ENCODE results near the gene CCHCR1. TPM values are rescaled to one million over a fixed set of nuclear protein-coding genes. Genes with fewer than 3 reads are reported as not detected.
A peak's percentile ranks its signal among the peaks of the same experiment; 100 is the strongest.

Gene CCHCR1
- polyA plus RNA-seq, 6 donors from 2014 or later, result 2.6 to 6.1 (median 4.5) TPM

DNA sequence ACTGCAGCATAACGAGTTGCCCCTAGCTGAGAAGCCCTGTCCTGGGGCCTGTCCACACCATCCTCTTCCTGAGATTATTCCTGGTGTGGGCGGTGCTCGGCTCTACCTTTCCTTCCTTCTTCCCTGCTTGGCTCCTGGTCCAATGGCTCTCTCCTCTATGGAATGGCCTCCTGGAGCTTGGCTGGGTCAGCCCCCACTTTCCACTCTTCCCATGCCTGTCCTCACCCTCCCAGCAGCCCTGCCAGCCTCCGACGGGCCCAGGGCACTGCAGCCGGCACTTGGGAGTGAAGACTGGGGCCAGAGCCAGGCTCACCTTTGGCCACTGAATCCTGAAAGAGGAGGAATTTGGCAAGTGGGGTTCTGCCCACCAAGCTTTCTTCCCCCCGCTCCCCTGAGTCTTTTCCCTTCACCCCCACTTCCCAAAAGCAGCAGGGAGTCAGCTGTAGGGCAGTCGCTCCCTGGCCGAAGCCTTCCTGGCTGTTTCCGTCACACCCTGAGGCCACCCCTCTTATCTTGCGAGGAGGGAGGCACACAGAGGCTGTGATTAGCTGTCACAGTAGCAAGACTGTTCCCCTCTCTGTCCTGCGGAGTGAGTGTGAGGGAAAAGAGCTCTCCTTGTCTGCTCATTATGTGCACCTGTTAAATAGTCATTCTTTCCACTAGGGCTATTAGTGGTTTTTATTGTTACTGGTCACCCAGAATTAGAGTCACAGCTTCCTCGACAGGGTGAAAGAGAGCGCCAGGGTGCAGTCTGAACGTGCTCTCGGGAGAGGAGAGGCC is 31.0 kb downstream of the CCHCR1 start:
- H3K4me3 Mint-ChIP-seq, result no peak overlapping the region
- H3K27ac Mint-ChIP-seq, result no peak overlapping the region
- DNase-seq (no peak), ATAC-seq (ENCODE audit: low read depth in 2 of 2) (no peak)
- H3K9me3 Mint-ChIP-seq, result no peaks in the 10 kb centered on the region
- H3K36me3 Mint-ChIP-seq, result no peaks in the 10 kb centered on the region
- peaks cover 4 to 6% (median 4%) of the 10 kb centered on the region in 3 donors for H3K4me1 Mint-ChIP-seq
- H3K27me3 Mint-ChIP-seq, result peaks cover 8 to 36% (median 25%) of the 10 kb centered on the region in 3 donors

DNA sequence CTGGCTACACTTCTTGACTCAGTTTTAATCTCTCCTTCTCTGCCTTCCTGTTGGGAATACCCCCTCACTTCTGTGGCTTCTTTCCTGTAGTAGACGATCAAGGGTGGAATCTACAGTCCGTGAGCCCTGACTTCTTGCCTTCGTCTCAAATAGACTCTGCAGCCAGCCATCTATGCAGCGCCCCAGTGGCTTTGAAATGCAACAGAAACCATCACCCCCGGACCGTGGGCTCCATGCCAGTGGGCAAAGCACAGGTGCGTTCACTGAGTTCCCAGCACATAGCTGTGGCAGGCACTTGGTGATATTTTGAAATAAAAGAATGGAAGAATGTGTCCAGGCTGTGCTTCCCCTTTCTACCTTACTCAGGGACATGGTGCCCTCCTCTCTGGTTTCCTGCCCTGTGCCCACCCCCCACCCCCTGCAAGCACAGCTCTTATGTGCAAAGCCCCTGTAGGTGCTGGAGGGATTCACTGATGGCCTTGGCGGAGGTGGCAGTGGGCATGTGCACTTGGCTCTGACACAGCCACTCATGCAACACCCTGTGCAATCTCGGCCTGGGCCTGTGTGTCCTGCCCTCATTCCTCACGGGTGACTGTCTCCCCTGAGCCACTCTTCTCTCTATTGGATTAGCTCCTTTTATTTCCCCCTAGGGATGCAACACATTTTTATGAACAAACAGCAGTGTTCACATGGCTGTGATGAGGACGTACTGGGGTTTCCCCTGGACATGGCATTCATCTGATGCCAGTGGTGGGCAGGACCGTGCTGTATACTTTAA is 31.8 kb downstream of the CCHCR1 start:
- Mint-ChIP-seq H3K27me3 (peaks cover 8 to 34% (median 25%) of the 10 kb centered on the region in 3 donors), H3K4me3 (no peak overlapping the region), H3K27ac (peak overlapping the region in 1 of 6 donors; percentile 81), H3K9me3 (no peaks in the 10 kb centered on the region), H3K4me1 (peaks cover 4 to 6% (median 4%) of the 10 kb centered on the region in 3 donors), H3K36me3 (no peaks in the 10 kb centered on the region)
- ATAC-seq (ENCODE audit: low read depth in 2 of 2), result no peak
- no peak for DNase-seq

DNA sequence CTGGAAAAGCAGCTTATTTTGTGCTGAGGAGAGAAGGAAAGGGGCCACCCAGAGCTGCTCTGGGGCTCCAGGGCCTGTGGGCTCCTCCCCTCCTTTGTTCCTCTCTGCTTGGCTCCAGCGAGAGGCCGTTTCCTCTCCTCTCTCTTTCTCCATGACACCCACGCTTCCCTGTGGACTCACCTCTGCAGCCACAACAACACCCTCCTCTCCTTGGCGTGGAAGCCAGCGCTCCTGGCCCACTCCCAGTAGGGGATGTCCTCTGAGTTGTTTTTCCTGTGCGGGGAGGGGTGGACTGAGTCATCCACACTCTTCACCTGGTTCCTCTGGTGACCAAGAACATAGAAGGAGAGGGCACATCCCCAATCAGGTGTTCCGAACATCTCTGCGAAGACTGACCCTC is 32.4 kb downstream of the CCHCR1 start:
- peaks cover 4 to 6% (median 4%) of the 10 kb centered on the region in 3 donors for H3K4me1 Mint-ChIP-seq
- H3K27ac Mint-ChIP-seq, result no peak overlapping the region
- ATAC-seq (ENCODE audit: low read depth in 2 of 2) (no peak), DNase-seq (no peak)
- H3K9me3 Mint-ChIP-seq, result no peaks in the 10 kb centered on the region
- H3K27me3 Mint-ChIP-seq, result peaks cover 8 to 33% (median 25%) of the 10 kb centered on the region in 3 donors
- no peaks in the 10 kb centered on the region for H3K36me3 Mint-ChIP-seq
- no peak overlapping the region for H3K4me3 Mint-ChIP-seq

DNA sequence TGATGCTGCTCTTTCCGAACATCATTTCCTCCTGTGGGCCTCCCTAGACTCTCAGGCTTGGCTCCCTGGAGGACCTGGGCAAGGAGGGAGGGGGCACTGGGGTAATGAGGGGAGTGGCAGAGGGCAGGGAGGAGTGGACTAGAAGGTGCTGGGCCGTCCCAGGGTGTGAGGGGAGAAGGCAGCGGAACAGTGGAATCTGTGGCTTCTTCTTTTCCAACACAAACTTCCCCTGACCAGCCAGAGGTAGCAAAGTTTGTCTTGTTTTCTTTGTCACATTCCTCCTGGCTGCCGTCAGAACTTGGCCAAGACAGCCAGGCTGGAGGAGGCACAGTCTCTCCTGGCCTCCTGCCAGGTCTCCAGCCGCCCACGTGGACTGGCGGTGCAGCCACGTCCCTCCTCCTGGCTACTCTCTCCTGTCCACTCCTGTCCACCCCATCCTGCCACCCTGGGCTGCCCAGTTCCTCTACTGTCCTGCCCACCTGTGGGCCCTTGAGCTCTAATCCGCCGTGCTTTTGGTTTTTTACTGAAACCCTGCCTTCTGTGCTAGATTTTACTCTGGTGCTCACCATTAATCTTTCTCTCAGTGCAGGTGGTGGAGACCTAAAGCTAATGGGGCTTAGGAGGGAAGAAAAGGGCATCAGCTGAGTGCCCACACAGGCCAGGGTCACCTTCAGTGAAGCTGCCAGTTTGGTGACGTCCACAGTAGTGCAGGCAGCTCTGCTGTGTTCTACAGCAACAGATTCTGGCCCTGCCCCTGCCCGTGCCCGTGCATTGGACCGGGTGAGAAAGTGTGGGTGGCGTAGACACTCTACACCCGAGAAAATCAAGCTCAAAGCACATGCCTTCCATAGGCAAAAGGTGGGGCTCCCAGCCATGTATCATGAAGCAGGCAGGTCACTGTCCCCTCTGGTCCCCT is 34.6 kb downstream of the CCHCR1 start:
- Mint-ChIP-seq H3K4me3 (no peak overlapping the region), H3K27ac (peak overlapping the region in 2 of 6 donors; percentile 2 to 67), H3K36me3 (no peaks in the 10 kb centered on the region), H3K9me3 (no peaks in the 10 kb centered on the region), H3K4me1 (peaks cover 1 to 6% (median 3%) of the 10 kb centered on the region in 3 donors), H3K27me3 (peaks cover 0 to 41% (median 37%) of the 10 kb centered on the region in 3 donors)
- ATAC-seq (ENCODE audit: low read depth in 2 of 2) (no peak), DNase-seq (no peak)

DNA sequence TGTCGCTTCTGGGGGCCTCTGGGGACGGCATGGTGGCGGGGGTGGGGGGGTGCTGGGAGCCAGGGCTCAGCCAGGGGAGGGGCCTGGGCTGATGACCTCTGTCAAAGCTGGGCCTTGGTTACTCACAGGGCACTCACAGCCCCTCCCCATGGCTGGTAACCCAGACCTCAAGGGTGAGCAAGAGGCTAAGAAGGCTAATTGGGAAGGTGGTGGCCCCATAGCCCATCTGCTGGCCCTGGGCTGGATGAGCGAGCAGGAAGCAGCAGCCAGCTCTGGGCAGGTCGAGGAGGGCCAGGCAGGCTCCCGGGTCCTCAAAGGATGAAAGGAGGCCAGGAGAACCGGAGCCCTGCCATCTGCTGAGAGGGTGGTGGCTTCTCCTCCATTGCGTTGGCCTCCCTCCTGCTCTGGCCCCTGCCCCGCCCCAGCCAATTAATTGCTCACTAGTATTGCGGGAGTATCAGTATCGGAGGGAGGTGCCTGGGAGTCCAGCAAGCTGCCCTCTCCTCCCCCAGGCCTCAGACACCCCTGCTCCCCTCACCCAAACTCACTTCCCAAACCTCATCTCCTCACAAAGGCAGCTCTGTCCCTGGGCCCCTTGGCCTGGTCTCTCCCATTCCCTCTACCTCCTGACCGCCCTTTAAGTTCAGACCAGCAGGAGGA is 36.3 kb downstream of the CCHCR1 start:
- Mint-ChIP-seq H3K4me1 (peaks cover 0 to 4% (median 0%) of the 10 kb centered on the region in 3 donors), H3K9me3 (no peaks in the 10 kb centered on the region), H3K4me3 (no peak overlapping the region), H3K36me3 (no peaks in the 10 kb centered on the region), H3K27ac (peak overlapping the region in 1 of 6 donors; percentile 43), H3K27me3 (peaks cover 0 to 41% (median 38%) of the 10 kb centered on the region in 3 donors)
- DNase-seq (no peak), ATAC-seq (ENCODE audit: low read depth in 2 of 2) (no peak)

DNA sequence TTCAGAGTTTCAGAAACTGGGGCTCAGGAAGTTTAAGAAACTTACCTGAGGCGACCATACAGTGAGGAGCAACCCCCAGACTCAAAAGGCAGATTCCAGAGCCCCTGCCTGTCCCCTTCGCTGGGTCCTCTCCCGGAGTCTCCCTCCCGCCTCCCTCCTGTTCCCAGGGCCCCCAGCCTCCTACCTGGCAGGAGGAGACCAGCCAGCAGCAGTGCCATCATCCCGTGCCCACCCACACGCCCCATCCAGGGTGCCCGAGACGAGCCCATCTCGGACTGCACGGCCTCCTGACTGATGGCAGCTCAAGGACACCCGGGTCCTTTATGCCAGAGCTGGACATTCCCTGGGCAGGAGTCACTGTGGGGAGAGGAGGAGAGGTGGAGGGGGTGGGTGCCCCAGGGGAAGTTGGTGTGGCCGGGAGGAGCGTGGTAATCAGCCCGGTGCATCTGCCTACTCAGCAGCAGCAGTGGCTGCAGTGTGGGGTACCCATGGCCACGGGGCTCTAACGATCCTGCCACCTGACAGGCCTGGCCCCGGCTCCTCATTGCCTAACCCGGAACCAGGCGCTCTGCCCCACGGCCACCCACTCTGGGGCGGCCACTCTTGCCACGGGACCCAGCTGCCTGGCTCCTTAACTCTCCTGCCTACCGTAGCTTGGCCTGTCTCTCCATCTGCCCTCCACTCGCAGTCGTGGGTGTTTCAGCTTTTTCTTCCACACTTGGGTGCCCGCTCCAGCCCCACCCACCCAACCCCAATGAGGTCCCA is 37.3 kb downstream of the CCHCR1 start, which contains the start of gene CDSN:
TSS of gene CDSN (minus strand) at position 296 of the 765 bp plus-strand sequence. CDS start at position 269, 27 bp downstream.
- peaks cover 5 to 8% (median 6%) of the 10 kb centered on the region in 3 donors for H3K4me1 Mint-ChIP-seq
- no peak for ATAC-seq (ENCODE audit: low read depth in 2 of 2)
- no peaks in the 10 kb centered on the region for H3K36me3 Mint-ChIP-seq

DNA sequence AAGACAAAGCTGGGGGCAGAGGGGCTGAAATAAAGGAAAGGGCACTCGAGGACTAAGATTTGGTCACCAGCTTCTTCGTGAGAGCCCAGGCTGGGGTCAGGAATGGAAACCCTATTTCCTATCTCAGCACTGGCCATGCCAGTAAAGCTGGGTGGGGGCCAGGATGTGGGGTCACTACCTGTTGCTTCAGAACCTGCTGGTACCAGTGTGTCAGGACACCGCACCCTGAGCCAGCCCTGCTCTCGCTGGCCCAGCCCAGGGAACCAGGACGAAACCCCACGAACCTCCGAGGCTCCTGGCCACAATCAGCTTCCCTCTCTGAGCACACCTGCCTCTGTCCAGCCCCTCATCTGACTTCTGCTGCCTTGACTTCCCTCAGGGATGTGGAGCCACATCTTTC is 39.4 kb downstream of the CCHCR1 start:
- DNase-seq (no peak), ATAC-seq (ENCODE audit: low read depth in 2 of 2) (no peak)
- peaks cover 10 to 16% (median 12%) of the 10 kb centered on the region in 3 donors for H3K4me1 Mint-ChIP-seq
- no peaks in the 10 kb centered on the region for H3K36me3 Mint-ChIP-seq
- H3K27me3 Mint-ChIP-seq, result peaks cover 4 to 55% (median 47%) of the 10 kb centered on the region in 3 donors
- no peak overlapping the region for H3K4me3 Mint-ChIP-seq
- H3K9me3 Mint-ChIP-seq, result no peaks in the 10 kb centered on the region
- H3K27ac Mint-ChIP-seq, result peak overlapping the region in 1 of 6 donors; percentile 77

More for the DNA sequence above, 37.3 kb downstream of the CCHCR1 start, which contains the start of gene CDSN:
- DNase-seq, result no peak
- Mint-ChIP-seq H3K9me3 (no peaks in the 10 kb centered on the region), H3K4me3 (no peak within 1 kb of the TSS), H3K27me3 (peaks cover 0 to 48% (median 46%) of the 10 kb centered on the region in 3 donors), H3K27ac (no peak within 1 kb of the TSS)

DNA sequence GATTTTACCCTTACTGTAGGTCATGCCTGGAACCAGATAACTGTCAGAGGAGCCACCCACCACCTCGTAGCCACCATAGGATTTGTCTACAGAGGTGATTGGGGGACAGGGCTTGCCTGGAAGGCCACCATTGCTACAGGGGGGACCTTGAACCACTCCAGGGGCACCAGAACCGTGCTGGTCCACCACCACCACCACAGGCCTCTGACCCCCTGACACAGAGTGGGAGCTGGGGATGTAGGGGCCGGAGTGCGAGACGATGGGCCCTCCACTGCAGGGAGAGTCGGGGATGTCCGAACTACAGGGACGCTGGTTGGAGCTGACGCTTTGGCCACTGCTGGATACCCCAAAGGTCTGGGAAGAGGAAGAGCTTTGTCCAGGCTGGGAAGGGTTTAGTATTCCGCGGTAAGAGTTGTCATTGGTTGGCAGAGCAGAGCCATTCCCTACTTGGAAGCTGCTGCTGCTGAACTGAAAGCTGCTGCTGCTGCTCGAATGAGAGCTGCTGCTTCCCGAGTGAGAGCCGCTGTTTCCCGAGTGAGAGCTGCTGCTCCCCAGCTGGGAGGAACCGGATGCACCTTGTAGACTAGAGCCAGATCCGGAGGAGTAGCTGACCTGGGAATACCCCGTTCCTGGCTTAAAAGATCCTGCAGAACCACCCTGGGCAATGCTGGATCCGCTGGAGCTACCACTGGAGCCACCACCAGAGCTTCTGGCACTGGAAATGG is 40.8 kb downstream of the CCHCR1 start:
- Mint-ChIP-seq H3K36me3 (no peaks in the 10 kb centered on the region), H3K4me3 (no peak overlapping the region), H3K4me1 (peaks cover 10 to 16% (median 12%) of the 10 kb centered on the region in 3 donors), H3K27me3 (peaks cover 8 to 58% (median 51%) of the 10 kb centered on the region in 3 donors), H3K9me3 (no peaks in the 10 kb centered on the region), H3K27ac (peak overlapping the region in 1 of 6 donors; percentile 82)
- no peak for ATAC-seq (ENCODE audit: low read depth in 2 of 2)
- no peak for DNase-seq

DNA sequence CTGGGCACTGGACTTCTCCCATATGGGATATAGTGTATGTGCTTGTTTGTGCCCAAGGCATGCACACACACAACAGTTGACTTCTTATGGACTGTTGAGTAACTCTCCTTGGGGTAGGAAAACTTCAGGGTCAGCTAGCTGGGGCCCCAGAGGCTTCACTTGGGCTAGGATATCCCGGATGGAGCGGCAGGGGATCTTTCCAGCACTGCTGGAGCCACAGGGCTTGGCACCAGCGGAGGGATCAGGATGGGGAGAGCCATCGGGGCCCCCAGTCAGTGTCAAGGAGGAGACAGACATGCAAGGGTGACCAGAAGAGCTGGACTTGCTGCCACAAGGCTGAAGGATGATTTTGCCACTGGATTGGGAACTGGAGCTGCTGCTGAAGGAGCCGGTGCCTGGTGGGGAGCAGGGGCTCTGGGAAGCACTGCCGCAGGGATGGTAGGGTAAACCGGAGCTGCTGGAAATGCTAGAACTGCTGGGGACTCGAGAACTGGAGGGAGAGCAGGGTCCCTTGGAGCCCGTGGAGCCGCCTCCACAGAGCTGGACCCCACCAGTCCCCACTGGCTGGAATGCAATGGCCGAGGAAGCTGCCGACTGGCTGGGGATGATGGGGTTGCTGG is 41.6 kb downstream of the CCHCR1 start:
- no peaks in the 10 kb centered on the region for H3K36me3 Mint-ChIP-seq
- H3K4me3 Mint-ChIP-seq, result no peak overlapping the region
- DNase-seq (no peak), ATAC-seq (ENCODE audit: low read depth in 2 of 2) (no peak)
- peaks cover 9 to 60% (median 53%) of the 10 kb centered on the region in 3 donors for H3K27me3 Mint-ChIP-seq
- H3K27ac Mint-ChIP-seq, result peak overlapping the region in 1 of 6 donors; percentile 6
- H3K9me3 Mint-ChIP-seq, result no peaks in the 10 kb centered on the region
- peaks cover 10 to 16% (median 12%) of the 10 kb centered on the region in 3 donors for H3K4me1 Mint-ChIP-seq

DNA sequence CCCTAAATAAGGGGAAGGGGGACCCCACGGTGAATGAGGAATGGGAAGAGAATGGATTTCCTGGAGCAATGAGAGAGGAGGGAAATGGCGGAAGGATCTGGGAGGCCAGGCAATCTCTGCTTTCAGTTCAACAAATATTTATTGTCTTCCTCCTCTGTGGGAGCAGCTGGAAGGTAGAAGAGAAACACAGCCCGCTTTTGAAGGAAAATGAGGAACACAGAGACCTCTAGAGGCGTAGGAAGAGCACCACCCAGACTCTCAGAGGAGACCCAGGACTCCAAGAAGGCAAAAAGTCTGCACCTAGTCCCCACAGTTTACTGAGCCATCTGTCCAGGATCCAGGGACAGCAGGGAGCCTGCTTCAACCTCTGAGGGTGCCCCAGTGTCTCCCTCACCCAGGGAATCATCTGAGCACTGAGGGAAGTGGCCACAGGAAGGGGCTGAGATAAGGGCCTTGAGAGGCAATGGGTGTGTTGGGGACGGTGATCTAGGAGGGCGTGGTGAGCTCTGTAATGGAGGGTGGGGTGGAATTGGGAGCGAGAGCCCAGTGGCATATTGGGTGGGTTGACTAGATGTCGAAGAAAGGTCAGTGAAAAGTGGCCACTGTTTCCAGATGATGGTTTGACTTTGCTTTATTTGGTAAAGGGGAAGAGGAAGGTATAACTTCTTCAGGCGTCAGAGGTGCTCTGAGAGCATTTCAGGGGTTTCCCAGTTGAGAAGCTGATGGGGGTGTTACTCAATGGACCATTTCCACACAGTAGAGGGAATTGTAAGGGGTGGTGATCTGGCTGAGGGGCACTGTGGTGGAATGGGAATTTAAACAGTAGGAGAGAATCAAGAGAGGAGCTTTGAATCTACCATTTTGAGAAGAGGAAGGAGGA is 42.4 kb downstream of the CCHCR1 start:
- H3K4me1 Mint-ChIP-seq, result peaks cover 10 to 16% (median 12%) of the 10 kb centered on the region in 3 donors
- H3K9me3 Mint-ChIP-seq, result no peaks in the 10 kb centered on the region
- H3K27me3 Mint-ChIP-seq, result peaks cover 17 to 69% (median 59%) of the 10 kb centered on the region in 3 donors
- peak; percentile 54 to 86 for ATAC-seq (ENCODE audit: low read depth in 2 of 2)
- H3K36me3 Mint-ChIP-seq, result no peaks in the 10 kb centered on the region
- peak overlapping the region in 2 of 8 donors; percentile 3 to 7 for H3K4me3 Mint-ChIP-seq
- no peak for DNase-seq
- peak overlapping the region in 4 of 6 donors; percentile 6 to 78 (median 20) for H3K27ac Mint-ChIP-seq
